ENCODE results near the gene CCNF. TPM values are rescaled to one million over a fixed set of nuclear protein-coding genes. Genes with fewer than 3 reads are reported as not detected.

Gene CCNF
- total and polyA plus RNA-seq, 10 of the 15 experiments (the other 5 are each of a cell fraction or from before 2014, with no cell fraction given): 4.0 to 63.2 (median 27.5) TPM

DNA sequence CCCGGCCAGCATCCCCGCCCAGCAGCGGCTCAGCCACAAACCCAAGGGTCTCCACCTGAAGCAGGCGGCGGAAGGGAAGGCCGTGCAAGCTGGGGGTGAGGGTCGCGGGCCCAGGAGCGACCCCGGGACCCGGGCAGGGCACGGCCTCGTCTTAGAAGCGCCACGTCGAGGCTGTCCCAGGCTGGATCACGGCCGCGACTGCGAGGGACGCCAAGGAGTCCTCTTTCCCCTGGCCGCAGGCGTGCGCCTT, 538 bp upstream of the CCNF start (continued):
- no peak for TF ChIP-seq ZNF207 (IDR thresholded peaks at IDR 0.05; ENCODE audit: borderline replicate concordance)
- no peak for TF ChIP-seq YBX1 (IDR thresholded peaks at IDR 0.05)
- TF ChIP-seq LARP7 (IDR thresholded peaks at IDR 0.05): peak; percentile 25; the same call in 1 of the 2 replicates
- peak; percentile 24; the same call in 1 of the 2 replicates for TF ChIP-seq RUNX3 (IDR thresholded peaks at IDR 0.05; ENCODE audit: low read length)
- TF ChIP-seq ESRRA (IDR thresholded peaks at IDR 0.05; ENCODE audit: low read length): no peak
- TF ChIP-seq SP1 (IDR thresholded peaks at IDR 0.05; ENCODE audit: low read depth, low read length): no peak
- TF ChIP-seq, protein P1, sequence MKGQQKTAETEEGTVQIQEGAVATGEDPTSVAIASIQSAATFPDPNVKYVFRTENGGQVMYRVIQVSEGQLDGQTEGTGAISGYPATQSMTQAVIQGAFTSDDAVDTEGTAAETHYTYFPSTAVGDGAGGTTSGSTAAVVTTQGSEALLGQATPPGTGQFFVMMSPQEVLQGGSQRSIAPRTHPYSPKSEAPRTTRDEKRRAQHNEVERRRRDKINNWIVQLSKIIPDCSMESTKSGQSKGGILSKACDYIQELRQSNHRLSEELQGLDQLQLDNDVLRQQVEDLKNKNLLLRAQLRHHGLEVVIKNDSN (IDR thresholded peaks at IDR 0.05; ENCODE audit: borderline replicate concordance, extremely low read length, insufficient read depth, low read depth, low read length): no peak
- no peak for TF ChIP-seq EZH2 (IDR thresholded peaks at IDR 0.05; ENCODE audit: borderline replicate concordance, control insufficient read depth, low read depth, low read length)
- TF ChIP-seq ZNF217 (IDR thresholded peaks at IDR 0.05): no peak
- TF ChIP-seq BMI1 (IDR thresholded peaks at IDR 0.05; ENCODE audit: borderline replicate concordance): no peak
- TF ChIP-seq GABPA (IDR thresholded peaks at IDR 0.05; ENCODE audit: low read depth): no peak
- no peak for TF ChIP-seq CHD4 (IDR thresholded peaks at IDR 0.05)
- TF ChIP-seq SMAD5 (IDR thresholded peaks at IDR 0.05; ENCODE audit: low read depth): no peak
- TF ChIP-seq RFX5 (IDR thresholded peaks at IDR 0.05; ENCODE audit: low read depth, low read length): no peak
- TF ChIP-seq, protein P2, sequence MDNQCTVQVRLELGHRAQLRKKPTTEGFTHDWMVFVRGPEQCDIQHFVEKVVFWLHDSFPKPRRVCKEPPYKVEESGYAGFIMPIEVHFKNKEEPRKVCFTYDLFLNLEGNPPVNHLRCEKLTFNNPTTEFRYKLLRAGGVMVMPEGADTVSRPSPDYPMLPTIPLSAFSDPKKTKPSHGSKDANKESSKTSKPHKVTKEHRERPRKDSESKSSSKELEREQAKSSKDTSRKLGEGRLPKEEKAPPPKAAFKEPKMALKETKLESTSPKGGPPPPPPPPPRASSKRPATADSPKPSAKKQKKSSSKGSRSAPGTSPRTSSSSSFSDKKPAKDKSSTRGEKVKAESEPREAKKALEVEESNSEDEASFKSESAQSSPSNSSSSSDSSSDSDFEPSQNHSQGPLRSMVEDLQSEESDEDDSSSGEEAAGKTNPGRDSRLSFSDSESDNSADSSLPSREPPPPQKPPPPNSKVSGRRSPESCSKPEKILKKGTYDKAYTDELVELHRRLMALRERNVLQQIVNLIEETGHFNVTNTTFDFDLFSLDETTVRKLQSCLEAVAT (IDR thresholded peaks at IDR 0.05): no peak
- no peak for TF ChIP-seq SMARCA5 (IDR thresholded peaks at IDR 0.05)
- no peak for TF ChIP-seq IKZF2 (IDR thresholded peaks at IDR 0.05)
- 0 out of 2 replicates have a peak, but pooled peaks have one; percentile 0 for TF ChIP-seq SMC3 (IDR thresholded peaks at IDR 0.05; ENCODE audit: borderline replicate concordance, low read length)
- TF ChIP-seq MEF2B (IDR thresholded peaks at IDR 0.05; ENCODE audit: partially characterized antibody, poor library complexity, severe bottlenecking): no peak
- TF ChIP-seq, protein P3, sequence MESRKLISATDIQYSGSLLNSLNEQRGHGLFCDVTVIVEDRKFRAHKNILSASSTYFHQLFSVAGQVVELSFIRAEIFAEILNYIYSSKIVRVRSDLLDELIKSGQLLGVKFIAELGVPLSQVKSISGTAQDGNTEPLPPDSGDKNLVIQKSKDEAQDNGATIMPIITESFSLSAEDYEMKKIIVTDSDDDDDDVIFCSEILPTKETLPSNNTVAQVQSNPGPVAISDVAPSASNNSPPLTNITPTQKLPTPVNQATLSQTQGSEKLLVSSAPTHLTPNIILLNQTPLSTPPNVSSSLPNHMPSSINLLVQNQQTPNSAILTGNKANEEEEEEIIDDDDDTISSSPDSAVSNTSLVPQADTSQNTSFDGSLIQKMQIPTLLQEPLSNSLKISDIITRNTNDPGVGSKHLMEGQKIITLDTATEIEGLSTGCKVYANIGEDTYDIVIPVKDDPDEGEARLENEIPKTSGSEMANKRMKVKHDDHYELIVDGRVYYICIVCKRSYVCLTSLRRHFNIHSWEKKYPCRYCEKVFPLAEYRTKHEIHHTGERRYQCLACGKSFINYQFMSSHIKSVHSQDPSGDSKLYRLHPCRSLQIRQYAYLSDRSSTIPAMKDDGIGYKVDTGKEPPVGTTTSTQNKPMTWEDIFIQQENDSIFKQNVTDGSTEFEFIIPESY (IDR thresholded peaks at IDR 0.05): no peak
- TF ChIP-seq, protein P4, sequence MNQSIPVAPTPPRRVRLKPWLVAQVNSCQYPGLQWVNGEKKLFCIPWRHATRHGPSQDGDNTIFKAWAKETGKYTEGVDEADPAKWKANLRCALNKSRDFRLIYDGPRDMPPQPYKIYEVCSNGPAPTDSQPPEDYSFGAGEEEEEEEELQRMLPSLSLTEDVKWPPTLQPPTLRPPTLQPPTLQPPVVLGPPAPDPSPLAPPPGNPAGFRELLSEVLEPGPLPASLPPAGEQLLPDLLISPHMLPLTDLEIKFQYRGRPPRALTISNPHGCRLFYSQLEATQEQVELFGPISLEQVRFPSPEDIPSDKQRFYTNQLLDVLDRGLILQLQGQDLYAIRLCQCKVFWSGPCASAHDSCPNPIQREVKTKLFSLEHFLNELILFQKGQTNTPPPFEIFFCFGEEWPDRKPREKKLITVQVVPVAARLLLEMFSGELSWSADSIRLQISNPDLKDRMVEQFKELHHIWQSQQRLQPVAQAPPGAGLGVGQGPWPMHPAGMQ (IDR thresholded peaks at IDR 0.05; ENCODE audit: borderline replicate concordance): no peak
- TF ChIP-seq, protein P5, sequence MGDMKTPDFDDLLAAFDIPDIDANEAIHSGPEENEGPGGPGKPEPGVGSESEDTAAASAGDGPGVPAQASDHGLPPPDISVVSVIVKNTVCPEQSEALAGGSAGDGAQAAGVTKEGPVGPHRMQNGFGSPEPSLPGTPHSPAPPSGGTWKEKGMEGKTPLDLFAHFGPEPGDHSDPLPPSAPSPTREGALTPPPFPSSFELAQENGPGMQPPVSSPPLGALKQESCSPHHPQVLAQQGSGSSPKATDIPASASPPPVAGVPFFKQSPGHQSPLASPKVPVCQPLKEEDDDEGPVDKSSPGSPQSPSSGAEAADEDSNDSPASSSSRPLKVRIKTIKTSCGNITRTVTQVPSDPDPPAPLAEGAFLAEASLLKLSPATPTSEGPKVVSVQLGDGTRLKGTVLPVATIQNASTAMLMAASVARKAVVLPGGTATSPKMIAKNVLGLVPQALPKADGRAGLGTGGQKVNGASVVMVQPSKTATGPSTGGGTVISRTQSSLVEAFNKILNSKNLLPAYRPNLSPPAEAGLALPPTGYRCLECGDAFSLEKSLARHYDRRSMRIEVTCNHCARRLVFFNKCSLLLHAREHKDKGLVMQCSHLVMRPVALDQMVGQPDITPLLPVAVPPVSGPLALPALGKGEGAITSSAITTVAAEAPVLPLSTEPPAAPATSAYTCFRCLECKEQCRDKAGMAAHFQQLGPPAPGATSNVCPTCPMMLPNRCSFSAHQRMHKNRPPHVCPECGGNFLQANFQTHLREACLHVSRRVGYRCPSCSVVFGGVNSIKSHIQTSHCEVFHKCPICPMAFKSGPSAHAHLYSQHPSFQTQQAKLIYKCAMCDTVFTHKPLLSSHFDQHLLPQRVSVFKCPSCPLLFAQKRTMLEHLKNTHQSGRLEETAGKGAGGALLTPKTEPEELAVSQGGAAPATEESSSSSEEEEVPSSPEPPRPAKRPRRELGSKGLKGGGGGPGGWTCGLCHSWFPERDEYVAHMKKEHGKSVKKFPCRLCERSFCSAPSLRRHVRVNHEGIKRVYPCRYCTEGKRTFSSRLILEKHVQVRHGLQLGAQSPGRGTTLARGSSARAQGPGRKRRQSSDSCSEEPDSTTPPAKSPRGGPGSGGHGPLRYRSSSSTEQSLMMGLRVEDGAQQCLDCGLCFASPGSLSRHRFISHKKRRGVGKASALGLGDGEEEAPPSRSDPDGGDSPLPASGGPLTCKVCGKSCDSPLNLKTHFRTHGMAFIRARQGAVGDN (IDR thresholded peaks at IDR 0.05): 0 out of 2 replicates have a peak, but pooled peaks have one; percentile 15
- TF ChIP-seq CEBPB (IDR thresholded peaks at IDR 0.05; ENCODE audit: borderline replicate concordance in 1 of 2, low read depth in 2 of 2, low read length in 2 of 2): no peak
